CD4-positive, alpha-beta T cell treated with Interferon gamma for 1 hour (primary cell): ENCODE results near the gene ANO2.

Experiments used
- DNase-seq: peaks from one replicate; pipeline ENCODE4 v3.0.0-alpha.2; 2020

The ANO2 gene

DNA sequence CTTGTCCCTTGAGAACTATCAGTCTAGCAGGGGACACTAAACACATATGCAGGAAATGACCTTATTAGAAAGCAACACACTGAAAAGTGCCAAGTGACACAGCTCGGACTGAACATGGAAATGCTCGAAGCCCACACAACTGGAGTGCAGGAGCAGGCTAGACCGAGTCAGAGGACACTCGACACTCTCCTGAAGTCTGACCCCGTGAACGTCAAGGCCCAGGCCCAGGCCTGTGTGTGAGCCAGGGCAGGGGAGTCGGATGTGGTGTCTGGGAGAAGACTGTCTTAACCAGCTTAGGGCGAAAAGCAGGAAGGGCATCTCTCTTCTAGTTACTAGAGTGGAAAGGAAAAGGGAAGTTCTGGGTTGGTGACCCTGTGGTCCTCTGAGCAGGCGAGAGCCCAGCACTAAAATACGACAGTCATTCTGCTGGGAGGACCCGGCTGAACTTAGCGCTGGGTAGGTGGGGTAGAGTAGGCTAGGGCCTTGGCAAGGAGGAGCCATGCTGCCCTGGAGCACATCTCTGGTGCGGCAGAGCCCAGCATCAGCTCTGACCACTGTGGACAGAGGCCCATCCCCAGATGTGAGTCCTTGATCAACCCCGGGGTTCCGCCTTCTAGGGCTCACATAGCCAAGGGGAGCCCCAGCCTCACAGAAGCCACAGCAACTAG lies 420.2 kb downstream of the ANO2 start:
- DNase-seq = no peak

DNA sequence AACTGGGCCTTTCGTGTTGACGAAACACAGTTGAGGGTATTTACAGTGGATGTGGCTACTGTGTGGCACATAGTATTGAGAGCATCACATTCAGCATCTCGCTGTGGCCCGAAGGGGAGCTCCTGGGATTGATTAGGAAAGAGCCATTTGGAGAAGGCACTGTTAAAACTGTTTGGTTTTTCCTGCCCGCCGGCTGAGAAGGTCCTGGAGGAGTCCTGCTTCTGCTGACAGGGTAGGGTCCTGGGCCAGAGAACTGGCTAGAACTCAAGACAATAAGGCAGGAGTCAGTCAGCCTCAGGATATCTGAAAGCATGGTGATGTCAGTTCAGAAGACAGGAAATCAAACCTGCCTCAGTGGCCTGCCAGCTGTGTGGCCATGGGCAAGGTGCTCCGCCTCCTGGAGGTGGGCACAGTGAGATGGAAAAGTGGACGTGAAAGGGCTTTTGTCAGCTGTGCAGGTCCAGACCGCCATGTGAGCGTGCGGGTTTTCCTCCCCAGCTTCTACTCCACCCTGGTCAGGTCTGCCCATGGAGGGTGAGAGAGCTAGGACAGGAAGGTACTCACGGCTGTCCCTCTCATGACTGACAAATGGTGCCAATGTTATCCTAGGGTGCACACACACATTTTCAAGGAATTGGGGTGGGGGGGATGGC lies 420.8 kb downstream of the ANO2 start:
- DNase-seq = no peak

DNA sequence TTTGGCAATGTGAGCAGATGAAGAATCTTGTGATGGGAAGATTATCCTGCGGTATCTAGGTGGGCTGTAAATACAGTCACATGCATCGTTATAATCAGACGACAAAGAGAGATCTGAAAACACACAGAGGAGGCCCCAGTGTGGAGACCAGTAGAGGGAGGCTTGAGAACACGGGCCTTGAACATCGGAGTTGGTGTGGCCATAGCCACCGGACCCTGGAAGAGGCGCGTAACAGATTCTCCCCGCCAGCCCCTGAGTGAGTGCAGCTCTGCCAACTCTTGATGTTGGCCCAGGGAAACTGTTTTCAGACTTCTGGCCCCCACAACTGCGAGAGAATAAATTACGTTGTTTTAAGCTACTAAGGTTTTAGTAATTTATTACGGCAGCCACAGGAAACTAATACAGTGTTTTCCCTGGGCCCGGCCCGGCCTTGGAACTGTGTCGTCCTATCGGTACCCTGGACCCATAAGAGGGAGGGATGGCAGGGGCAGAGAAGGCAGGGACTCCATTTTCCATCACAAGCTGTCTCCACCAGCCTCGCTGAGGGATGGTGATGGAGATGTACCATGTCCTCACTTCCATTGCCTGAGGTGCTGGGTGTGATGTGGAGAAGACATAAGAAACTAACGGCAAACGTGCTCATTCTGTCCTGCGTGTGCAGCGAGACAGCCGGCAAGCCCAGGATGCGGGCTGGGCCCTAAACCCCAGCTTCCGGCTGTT lies 421.5 kb downstream of the ANO2 start:
- DNase-seq = no peak

DNA sequence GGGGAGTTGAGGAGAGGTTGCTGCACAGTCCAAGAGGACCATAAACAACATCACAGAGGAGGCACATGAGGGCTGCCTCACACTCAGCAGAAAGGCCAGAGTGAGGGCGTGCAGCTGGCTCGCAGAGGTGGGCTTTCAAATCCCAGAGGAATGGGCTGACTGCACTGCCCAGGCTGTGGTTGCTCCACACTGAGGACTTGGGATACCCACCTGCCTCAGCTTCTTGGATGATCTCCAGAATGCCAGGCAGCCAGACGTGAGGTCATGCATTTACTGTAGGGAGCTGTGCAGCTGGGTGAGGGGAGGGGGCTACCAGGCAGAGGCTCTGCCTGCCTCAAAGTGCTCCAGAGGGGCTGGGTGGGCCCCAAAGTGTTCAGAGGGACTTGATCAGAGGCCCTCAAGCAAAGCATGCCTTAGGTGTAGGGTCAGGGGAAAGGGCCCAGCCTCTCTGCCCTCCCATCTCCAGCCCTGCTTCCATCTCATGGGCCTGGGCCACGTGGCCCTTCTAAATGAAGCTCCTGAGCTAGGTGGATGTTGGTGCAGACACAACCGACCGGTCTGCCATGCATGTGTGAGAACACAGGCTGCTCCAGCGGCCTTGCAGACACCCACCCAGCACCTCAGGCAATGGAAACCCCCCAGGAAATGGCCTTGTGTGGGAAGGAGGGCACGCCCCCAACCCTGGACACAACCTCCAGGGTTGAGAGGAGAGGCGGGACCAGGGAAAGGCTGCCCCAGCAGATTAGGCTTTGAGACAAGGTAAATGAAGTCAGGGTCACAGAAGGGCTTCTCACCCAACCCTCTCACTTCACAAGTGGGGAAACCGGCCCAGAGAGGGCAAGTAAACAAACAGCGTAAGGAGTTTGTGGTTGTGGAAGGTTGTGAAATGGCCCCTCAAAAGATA lies 422.4 kb downstream of the ANO2 start:
- no peak for DNase-seq

DNA sequence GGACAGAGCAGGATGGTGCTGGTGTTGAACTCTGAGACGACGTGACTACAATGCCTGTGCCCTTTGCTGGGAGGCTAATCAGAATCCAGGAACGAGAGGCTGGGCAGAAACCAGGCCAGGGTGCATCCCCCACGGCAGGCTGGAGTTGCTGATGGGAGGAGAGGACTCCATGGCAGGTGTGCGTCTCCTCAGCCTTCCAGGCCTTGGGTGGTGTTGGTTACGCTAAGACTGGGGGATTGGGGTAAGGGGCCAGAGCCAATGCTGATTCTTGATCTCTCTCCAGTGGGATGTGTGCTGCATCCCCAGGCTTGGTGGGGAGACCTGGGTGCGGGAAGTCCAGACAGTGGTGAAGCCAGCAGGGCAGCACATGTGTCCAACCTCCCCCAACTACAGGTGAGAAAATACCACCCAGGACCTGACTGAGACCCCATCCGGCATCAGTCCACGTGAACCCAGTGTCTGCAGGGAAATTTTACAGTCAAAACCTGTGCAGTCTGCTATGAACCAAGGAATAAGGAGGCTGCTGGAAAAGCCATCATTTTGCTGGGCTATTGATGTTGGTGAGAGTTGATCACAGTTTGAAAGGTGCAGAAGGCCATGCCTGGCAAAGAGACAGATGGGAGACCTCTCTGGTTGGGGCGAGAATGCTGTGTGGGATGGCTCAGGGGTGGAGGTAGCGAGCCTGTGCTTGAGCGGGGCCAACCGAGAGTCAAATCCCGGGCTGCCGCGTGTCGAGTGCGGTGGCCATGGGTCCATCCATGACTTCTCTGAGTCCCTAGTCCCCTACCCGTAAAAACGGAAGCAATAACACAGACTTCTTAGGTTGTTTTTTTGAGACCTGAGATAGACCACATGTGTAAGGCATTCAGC lies 423.4 kb downstream of the ANO2 start:
- no peak for DNase-seq

DNA sequence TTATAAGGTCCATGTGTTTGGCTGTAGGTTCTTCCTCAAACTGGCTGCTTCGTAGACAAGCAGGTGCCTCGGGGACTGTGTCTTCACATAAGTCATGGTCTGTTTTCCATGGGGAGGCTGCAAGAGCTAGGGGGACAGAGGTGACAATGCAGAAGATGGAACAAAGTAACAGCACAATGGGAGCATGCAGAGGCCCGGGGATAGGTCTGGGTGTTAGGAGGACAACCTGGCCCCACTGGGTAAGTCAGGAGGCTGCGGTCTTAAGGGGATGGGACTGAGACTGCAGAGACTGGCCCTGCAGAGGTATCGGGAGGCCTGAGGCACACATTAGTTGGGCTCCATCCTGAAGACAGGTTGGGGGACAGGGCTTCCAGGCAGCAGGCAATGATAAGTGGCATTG lies 424.2 kb downstream of the ANO2 start:
- no peak for DNase-seq

DNA sequence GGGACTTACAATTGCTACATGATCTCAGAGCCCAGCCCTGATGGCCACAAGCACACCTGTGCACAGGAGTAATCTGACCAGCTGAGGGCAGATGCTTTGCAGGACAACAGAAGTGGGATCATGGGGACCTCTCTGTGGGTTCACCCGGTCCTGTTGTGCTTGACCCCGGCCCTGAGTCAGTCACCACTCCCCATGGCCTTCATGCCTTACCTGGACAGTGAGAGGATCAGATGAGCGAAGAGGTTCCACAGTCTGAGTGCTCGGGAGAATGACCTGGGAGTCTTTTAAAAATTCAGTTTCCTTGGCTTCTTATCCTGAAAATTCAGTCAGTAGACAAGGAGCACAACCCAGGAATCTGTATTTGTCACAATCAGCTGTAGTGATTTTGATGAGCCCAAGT lies 425.0 kb downstream of the ANO2 start:
- no peak for DNase-seq

DNA sequence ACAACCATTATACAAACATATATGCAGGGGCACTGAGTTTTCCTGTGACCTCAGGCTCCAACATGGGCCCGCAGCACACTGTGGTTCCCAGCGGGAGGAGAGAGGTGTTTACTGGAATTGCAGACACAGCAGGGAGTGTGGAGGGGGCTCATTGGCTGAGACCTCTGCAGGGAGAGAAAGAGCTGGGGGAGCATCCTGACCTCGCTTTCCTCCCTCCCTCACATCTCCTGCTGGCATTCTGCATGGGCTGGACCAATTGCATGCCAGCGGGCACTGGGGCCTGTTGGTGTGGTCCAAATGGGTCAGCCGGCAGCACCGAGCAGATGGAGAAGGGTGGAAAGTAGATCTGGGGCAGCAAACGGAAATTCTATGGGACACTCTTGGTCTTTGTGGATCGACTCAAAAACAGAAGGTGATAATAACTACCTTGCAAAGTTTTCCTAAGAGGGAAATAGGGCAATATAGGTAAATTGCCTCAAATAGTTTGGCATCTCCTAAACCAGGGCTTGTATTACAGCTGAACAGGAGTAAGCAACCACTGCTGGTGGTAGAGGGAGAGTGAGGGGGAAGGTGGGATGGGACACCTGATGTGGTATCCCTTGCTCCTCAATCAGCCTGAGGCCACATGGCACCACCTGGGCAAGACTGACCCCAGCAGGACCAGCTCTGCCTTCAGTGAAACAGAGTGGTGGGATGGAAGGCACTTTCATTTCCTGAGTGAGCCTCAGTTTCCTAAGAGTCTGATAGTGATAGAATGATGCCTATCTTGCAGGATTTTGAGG lies 426.3 kb downstream of the ANO2 start:
- DNase-seq = no peak

DNA sequence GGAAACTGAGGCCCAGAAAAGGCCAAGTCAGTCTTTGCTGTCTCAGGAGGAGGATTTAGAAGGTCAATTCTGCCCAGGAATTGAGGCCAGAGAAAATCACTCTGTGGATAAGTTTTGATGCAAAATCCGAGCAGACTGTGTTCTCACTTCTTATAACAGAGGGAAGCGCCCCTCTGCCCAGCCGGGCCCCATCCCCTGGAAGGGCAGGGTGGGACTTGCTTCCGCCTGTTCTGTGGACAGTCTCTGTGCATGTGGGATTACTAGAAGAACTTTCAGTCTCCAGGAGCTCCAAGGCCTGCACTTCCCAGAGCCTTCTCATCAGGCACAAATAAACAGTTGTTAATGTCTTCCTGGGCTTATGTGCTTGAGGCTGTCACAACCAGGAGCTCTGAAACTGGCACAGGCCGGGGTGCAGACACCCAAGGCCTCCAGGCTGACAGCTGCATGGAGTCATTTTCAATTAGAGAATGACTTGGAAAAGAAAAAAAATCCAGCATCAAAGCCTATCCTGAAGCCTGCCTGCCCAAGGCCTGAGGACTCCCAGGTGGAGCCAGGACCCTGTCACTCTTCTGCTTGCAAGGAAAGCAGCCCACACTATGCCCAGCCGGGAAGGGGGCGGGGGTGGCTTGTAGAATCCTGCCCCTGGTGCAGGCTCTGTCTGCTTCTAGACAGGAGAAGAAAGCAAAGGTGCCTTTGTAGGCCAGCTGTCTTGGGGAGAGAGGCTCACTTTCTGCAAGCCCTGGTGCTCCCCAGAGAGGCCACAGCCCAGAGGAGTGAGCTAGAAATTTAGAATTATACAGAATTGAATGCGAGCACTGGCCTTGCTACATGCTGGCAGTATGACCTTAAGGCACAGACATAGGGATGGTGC lies 428.5 kb downstream of the ANO2 start:
- DNase-seq = no peak

DNA sequence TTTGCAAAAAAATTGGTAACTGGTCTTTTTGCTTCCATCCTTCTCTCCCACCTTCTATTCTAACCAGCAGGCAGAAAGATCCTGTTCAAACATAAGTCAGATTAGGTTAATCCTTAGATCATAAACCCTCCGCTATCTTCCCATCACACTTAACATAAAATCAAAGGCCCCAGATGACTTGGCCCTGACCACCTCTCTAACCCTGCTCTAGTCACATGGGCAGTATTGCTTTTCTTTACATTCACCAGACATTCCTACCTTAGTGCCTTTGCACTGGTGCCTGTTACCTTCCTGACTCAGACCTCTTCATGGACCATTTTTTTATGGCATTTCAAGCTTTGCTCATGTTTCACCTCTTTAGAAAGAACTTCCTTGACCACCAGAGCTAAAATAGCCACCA lies 429.6 kb downstream of the ANO2 start:
- no peak for DNase-seq

DNA sequence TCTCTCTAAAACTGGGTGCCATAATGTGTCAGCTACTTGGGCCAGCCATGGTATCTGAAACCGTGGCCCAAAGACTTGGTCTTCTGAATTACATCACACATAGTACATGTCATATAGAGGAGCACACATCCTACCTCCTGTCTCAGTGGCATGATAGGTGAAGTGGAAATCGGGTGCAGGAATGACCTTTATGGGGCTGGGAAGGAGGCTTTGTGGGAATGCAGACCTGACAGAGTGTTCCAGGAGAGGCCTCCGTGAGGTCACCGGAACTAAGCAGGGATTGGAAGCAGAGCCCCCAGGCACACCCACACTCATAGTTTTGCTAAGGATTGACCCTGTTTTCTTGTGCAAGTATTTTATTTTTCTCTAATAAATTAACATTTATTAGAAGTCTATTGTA lies 430.5 kb downstream of the ANO2 start:
- no peak for DNase-seq

DNA sequence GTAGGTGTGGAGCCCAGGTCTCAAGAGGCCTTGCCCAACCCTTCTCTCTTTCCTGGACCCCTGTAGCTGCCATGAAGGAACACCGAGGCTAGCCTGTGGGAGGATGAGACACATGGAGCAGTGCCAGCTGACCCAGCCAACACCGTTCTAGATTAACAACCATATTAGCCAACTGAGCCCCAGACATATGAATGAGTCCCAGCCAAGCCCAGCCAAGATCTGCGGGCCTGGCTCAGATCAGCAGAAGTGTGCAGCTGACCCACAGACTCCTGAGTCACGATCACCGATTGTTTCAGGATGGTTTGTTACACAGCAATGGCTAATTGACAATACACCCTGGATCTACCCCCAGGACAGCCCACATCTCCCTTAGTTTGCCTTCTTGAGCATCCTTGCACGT lies 431.0 kb downstream of the ANO2 start:
- DNase-seq = no peak

DNA sequence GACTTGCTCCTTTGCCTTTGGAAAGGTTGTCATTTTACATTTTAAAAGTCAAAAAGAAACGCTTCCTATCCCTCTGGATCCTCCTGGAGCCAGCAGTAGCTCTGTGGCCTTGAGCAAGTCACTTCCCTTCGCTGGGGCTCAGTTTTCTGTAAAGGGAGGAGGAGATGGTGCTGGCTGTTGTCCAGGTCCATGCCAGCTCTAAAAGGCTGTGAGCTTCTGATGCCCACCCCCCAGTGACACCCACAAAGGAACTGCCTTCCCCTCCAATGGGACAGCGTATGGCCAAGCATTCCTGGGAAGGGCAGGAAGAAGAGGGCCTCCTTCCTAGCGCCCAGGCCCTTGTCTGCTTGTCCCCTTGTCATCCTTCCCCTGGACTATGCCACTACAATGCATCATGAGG lies 431.7 kb downstream of the ANO2 start:
- DNase-seq = no peak
